ENCODE measurements around the gene AIMP1. TPM values are rescaled to one million over a fixed set of nuclear protein-coding genes. Genes with fewer than 3 reads are reported as not detected.

AIMP1 gene
- total RNA-seq, 1 donor from 2014 or later = 36.3 TPM

GRCh38 chr4:106312377-106312776 lies 4.0 kb upstream of the AIMP1 start:
- no peak for DNase-seq (ENCODE audit: low spot score, unreplicated experiment)
- H3K27ac Mint-ChIP-seq = no peak overlapping the region
- peaks cover 24% of the 10 kb centered on the region for H3K4me1 Mint-ChIP-seq (ENCODE audit: low read depth)
- no peak overlapping the region for H3K4me3 Mint-ChIP-seq (ENCODE audit: low read depth)
- no peak for TF ChIP-seq CTCF (IDR thresholded peaks at IDR 0.05; ENCODE audit: unreplicated experiment)
- H3K27me3 Mint-ChIP-seq = no peaks in the 10 kb centered on the region
- H3K36me3 Mint-ChIP-seq (ENCODE audit: insufficient read depth) = no peaks in the 10 kb centered on the region
- no peaks in the 10 kb centered on the region for H3K9me3 Mint-ChIP-seq (ENCODE audit: low read depth)

- Mint-ChIP-seq H3K27ac (peak overlapping the region; percentile 94), H3K9me3 (ENCODE audit: low read depth) (no peaks in the 10 kb centered on the region), H3K4me1 (ENCODE audit: low read depth) (peaks cover 24% of the 10 kb centered on the region), H3K36me3 (ENCODE audit: insufficient read depth) (no peaks in the 10 kb centered on the region), H3K4me3 (ENCODE audit: low read depth) (no peak overlapping the region), H3K27me3 (no peaks in the 10 kb centered on the region)
- no peak for TF ChIP-seq CTCF (IDR thresholded peaks at IDR 0.05; ENCODE audit: unreplicated experiment)
- no peak for DNase-seq (ENCODE audit: low spot score, unreplicated experiment)
Observed at GRCh38 chr4:106312997-106313522, 3.3 kb upstream of the AIMP1 start.

- Mint-ChIP-seq H3K27me3 (no peaks in the 10 kb centered on the region), H3K4me3 (ENCODE audit: low read depth) (no peak overlapping the region), H3K9me3 (ENCODE audit: low read depth) (no peaks in the 10 kb centered on the region), H3K4me1 (ENCODE audit: low read depth) (peaks cover 22% of the 10 kb centered on the region), H3K27ac (peak overlapping the region; percentile 89), H3K36me3 (ENCODE audit: insufficient read depth) (peaks cover under 1% of the 10 kb centered on the region)
- TF ChIP-seq CTCF (IDR thresholded peaks at IDR 0.05; ENCODE audit: unreplicated experiment) = no peak
- DNase-seq (ENCODE audit: low spot score, unreplicated experiment) = no peak
Observed at GRCh38 chr4:106314960-106315359, 1.4 kb upstream of the AIMP1 start.

- Mint-ChIP-seq H3K27me3 (no peaks in the 10 kb centered on the region), H3K9me3 (ENCODE audit: low read depth) (no peaks in the 10 kb centered on the region), H3K4me3 (ENCODE audit: low read depth) (no peak overlapping the region), H3K27ac (no peak overlapping the region), H3K36me3 (ENCODE audit: insufficient read depth) (peaks cover 6% of the 10 kb centered on the region), H3K4me1 (ENCODE audit: low read depth) (peaks cover 17% of the 10 kb centered on the region)
- no peak for TF ChIP-seq CTCF (IDR thresholded peaks at IDR 0.05; ENCODE audit: unreplicated experiment)
- no peak for DNase-seq (ENCODE audit: low spot score, unreplicated experiment)
Observed at GRCh38 chr4:106315476-106315967, 828 bp upstream of the AIMP1 start.

- Mint-ChIP-seq H3K27ac (no peak overlapping the region), H3K4me3 (ENCODE audit: low read depth) (no peak overlapping the region), H3K4me1 (ENCODE audit: low read depth) (peaks cover 17% of the 10 kb centered on the region), H3K9me3 (ENCODE audit: low read depth) (no peaks in the 10 kb centered on the region), H3K27me3 (no peaks in the 10 kb centered on the region), H3K36me3 (ENCODE audit: insufficient read depth) (peaks cover 14% of the 10 kb centered on the region)
- no peak for TF ChIP-seq CTCF (IDR thresholded peaks at IDR 0.05; ENCODE audit: unreplicated experiment)
- no peak for DNase-seq (ENCODE audit: low spot score, unreplicated experiment)
Observed at GRCh38 chr4:106316773-106317409, 541 bp downstream of the AIMP1 start.

All from progenitor cell of endocrine pancreas (in vitro differentiated cells).